ENCODE data around the gene CDCA3.

DNA sequence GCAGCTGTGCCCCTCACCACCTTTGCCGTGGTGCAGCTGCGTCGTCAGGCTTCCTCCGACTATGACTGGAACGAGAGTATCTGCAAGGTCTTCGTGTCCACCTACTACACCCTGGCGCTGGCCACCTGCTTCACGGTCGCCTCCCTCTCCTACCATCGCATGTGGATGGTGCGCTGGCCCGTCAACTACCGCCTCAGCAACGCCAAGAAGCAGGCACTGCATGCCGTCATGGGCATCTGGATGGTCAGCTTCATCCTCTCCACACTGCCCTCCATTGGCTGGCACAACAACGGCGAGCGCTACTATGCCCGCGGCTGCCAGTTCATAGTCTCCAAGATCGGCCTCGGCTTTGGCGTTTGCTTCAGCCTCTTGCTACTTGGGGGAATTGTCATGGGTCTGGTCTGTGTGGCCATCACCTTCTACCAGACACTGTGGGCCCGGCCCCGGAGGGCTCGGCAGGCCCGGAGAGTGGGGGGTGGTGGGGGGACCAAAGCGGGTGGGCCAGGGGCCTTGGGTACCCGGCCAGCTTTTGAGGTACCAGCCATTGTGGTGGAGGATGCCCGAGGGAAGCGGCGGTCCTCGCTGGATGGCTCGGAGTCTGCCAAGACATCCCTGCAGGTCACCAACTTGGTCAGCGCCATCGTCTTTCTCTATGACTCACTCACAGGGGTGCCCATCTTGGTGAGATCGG lies 26.9 kb downstream of the CDCA3 start:
- TF ChIP-seq, protein P1, sequence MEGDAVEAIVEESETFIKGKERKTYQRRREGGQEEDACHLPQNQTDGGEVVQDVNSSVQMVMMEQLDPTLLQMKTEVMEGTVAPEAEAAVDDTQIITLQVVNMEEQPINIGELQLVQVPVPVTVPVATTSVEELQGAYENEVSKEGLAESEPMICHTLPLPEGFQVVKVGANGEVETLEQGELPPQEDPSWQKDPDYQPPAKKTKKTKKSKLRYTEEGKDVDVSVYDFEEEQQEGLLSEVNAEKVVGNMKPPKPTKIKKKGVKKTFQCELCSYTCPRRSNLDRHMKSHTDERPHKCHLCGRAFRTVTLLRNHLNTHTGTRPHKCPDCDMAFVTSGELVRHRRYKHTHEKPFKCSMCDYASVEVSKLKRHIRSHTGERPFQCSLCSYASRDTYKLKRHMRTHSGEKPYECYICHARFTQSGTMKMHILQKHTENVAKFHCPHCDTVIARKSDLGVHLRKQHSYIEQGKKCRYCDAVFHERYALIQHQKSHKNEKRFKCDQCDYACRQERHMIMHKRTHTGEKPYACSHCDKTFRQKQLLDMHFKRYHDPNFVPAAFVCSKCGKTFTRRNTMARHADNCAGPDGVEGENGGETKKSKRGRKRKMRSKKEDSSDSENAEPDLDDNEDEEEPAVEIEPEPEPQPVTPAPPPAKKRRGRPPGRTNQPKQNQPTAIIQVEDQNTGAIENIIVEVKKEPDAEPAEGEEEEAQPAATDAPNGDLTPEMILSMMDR (IDR thresholded peaks at IDR 0.05) = no peak
- TF ChIP-seq POLR2AphosphoS5 (IDR thresholded peaks at IDR 0.05) (no peak), POLR2A (IDR thresholded peaks at IDR 0.05) (no peak), EP300 (IDR thresholded peaks at IDR 0.05) (no peak)

All from gastroesophageal sphincter (tissue), 3 donors.